Measurements from ENCODE around the gene SLC35F5.
A peak's percentile ranks its signal among the peaks of the same experiment; 100 is the strongest.
"Not testable (repeated sequence)": the region's sequence is repeated elsewhere in the genome, so short reads cannot be mapped to it uniquely, and the experiment has no call there.

The SLC35F5 gene, protein sequence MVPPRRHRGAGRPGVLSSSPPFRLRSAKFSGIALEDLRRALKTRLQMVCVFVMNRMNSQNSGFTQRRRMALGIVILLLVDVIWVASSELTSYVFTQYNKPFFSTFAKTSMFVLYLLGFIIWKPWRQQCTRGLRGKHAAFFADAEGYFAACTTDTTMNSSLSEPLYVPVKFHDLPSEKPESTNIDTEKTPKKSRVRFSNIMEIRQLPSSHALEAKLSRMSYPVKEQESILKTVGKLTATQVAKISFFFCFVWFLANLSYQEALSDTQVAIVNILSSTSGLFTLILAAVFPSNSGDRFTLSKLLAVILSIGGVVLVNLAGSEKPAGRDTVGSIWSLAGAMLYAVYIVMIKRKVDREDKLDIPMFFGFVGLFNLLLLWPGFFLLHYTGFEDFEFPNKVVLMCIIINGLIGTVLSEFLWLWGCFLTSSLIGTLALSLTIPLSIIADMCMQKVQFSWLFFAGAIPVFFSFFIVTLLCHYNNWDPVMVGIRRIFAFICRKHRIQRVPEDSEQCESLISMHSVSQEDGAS
- total RNA-seq, result 85.1 to 110 reads per million in 2 donors

- DNase-seq, result peak; percentile 95
Observed at GRCh38 chr2:113756355-113757137, at the start of gene SLC35F5. TSS of gene SLC35F5 (minus strand) at chr2:113756642. CDS start at chr2:113756409, 233 bp downstream.

DNA sequence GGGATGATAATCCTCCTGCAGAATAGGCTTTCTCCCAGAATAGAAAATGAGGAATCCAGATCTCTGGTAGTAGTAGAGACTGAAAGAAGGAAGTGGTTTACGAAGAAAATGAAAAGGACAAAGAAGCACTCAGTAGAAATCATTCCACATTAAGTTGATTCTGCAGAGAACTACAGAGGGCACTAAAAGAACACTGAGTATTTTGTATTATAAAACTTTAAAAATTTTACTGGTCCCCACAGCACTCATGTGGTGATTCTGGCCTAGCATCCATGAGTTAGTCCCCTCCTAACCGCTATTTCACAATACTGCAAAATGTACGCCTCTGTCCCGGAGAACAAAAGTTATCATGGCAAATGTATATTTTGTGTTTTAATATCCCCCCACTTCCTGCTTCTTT is 42.9 kb upstream of the SLC35F5 start:
- no peak for DNase-seq

DNA sequence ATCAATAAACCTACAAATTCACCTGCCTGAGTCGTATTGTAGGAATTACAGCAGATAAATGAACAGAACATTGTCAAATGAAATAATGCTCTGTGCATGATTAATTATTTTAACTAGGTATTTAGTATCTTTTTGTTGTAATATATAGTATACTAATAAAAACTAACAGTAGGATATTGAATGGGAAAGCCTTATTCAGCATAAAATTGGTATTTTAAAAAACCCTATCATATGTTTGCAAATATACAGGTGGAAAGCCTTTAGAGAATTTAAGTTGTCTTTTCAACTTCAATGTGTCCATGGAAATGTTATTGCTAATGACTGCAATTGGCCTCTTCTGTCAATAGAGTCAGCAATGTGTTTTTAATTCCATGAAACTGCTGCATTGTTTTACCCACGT is 40.8 kb upstream of the SLC35F5 start:
- no peak for DNase-seq

DNA sequence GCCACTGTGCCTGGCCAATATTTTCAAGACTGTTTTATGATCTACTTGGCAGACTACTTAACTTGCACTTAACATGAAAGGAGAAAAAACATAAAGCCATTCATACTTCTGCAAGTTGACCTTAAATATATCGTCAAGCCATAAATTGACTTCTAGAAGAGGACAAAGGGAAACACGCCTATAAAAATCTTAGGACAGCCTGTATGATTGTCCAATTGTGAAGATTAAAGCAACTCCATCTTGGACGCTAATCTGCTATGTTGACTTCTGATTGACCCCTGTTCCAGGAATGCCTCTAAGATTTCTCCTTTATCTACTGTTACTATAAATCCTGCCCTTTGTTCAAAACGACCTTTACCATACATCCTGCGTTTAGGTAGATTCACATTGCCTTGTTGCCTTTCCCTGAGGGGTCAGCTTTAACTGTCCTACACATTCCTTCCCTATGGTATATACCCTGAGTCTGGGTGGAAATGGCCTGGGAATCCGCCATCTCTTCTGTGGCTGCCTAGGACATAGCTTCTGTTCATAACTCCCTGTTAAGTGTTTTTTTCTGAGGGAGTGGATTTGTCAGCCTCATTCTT is 40.2 kb upstream of the SLC35F5 start:
- DNase-seq, result no peak

DNA sequence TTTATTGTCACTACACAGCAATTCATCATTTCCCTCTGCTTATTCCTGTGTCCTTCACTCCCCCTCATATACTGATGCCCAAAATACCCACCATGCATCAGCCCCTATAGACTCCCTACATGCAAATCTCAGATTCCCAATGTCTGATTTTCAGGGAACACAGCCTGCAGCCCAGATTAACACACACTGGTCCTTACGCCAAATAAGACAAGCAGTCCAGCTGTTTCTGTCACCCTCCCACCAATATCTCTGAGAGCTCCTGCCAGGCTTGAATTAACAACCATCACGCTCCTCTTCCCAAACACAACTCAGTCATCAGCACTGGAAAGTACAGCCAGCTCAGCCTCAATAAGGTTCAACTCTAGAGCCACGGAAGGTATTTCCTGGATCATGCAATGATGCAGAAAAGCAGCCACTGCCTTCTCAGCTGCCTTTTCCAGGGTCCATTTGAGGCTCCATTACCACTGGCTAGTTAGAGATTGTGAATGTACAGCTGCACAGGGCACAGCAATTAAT is 39.0 kb upstream of the SLC35F5 start:
- no peak for DNase-seq

- DNase-seq, result no peak
Observed at GRCh38 chr2:113791697-113792590, 35.5 kb upstream of the SLC35F5 start.

- DNase-seq, result no peak
Observed at GRCh38 chr2:113784823-113785744, 28.6 kb upstream of the SLC35F5 start.

GRCh38 chr2:113780472-113780871 is 24.0 kb upstream of the SLC35F5 start:
- DNase-seq, result no peak

DNA sequence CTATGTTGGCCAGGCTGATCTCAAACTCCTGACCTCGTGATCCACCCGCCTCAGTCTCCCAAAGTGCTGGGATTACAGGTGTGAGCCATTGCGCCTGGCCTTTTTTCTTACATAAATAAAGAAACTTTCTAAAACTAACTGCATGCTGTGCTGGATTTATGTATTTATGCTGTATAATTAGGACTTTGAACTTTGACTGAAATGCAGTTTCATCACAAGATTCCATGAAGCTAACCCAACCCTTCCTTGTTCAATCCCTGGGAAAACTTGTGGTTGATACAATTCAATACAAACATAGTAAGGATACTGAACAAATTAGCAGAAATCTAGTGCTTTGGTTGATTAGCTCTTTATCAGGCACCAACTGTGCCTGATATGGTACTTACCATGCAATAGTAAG is 20.9 kb upstream of the SLC35F5 start:
- no peak for DNase-seq

DNA sequence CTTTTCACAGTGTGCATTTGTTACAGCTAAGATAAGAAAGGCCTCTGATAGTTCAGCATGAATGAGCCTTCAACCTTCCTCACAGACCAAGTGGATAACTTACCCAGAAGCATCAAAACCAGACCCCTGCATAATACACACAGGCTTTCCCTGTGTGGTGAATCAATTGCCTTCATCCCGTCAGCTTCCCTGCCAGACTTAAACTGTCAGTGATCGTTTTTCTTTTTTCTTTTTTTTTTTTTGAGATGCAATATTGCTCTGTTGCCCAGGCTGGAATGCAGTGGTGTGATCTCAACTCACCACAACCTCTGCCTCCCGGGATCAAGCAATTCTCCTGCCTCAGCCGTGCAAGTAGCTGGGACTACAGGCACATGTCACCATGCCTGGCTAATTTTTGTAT is 20.5 kb upstream of the SLC35F5 start:
- DNase-seq, result no peak

DNA sequence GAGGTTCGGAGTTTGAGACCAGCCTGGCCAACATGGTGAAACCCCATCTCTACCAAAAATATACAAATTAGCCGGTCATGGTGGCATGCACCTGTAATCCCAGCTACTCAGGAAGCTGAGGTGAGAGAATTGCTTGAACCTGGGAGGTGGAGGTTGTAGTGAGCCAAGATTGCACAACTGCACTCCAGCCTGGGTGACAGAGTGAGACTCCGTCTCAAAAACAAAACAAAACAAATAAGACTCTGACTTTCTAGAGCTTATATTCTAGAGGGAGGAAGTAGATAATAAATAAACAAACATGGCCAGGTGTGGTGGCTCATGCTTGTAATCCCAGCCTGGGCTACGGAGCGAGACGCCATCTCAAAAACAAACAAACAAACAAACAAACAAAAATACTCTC is 18.2 kb upstream of the SLC35F5 start:
- DNase-seq, result not testable (repeated sequence)

- DNase-seq, result no peak
Observed at GRCh38 chr2:113770929-113771328, 14.5 kb upstream of the SLC35F5 start.

GRCh38 chr2:113769555-113769954 is 13.1 kb upstream of the SLC35F5 start:
- no peak for DNase-seq

DNA sequence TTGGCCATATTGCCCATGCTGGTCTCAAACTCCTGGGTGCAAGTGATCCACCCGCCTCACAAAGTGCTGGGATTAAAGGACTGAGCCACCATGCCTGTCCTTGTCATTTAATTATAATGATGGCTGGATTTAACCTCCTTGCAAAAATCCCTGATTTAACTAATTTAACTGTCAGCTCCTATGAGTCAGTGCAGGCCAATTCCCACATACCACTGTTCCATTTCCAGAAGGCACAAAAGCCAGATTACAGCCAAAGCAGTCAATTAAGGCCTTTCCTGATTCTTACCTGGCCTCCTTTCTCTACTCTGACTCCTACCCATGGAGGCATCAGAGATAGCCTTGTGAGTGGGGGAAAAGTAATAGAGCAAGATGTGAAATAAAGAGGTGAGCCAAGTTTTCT is 12.3 kb upstream of the SLC35F5 start:
- DNase-seq, result no peak

DNA sequence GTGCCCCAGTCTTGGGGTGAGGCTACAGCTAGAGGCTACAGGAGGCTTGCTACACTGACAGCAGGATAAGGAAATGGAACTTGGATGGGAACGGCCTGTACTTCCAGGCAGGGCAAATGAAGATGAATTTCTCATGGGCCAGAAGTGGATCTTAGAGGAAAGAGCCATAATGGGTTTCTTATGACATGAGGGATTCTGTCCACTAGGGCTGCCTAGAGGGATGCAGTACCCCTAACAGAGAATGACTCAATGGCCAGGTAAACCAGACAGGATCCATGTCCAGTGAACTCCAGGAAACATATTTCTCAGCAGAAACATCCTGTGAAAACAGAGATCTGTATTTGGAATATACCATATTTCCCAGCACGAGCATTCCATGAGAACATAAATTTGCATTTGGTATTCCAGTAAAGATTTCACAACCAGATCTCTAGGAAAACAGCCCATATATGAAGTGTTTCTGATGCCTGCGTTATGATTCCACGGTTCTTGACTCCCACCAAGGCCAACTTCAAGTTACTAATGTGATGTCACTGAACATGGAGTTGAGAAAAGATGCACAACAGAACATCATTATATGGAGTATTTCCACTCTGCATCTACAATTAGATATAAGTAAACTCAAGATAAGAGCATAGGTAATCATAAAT is 11.5 kb upstream of the SLC35F5 start:
- DNase-seq, result no peak

DNA sequence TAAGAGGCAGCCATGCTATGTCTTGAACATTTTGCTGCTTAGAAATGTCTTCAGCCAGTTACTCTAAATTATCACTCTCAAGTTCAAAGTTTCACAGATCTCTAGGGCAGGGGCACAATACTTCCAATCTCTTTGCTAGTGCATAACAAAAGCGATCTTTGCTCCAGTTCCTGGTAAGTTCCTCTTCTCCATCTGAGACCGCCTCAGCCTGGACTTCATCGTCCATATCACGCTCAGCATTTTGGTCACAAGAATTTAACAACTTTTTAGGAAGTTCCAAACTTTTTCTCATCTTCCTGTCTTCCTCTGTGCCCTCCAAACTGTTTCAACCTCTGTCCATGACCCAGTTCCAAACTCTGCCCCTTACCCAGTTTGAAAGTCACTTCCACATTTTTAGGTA is 8.8 kb upstream of the SLC35F5 start:
- DNase-seq, result no peak

DNA sequence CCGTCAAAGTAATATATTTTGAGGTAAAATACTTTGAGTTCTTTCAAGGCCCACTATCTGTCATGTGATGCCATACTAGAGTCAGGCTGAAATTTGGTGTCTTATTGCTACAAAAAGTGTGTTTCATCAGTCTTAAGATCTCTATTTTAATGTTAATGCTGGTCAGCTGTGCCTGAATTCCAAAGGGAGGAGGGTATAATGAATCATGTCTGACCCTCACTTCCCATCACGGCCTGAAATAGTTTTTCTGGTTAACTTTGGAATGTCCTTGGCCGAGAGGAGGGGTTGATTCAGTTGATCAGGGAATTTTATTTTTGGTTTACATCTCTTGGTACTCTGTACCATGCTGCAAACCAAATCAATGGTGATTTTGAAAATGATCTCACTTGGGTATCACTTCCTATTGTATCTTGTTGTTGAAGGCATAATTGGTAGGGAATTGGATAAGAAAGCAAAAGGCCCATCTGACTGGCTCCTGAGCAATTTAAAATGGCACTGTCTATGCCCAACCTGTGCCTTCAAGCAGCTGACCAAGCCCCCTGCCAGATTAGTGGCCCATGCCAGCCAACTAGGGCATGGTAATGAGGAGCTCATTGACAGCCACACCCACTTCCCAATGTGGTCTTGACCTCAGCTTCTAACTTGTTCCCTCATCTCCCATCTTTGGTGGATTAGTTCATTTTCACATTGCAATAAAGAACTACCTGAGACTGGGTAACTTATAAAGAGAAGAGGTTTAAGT is 6.1 kb upstream of the SLC35F5 start:
- DNase-seq, result no peak

DNA sequence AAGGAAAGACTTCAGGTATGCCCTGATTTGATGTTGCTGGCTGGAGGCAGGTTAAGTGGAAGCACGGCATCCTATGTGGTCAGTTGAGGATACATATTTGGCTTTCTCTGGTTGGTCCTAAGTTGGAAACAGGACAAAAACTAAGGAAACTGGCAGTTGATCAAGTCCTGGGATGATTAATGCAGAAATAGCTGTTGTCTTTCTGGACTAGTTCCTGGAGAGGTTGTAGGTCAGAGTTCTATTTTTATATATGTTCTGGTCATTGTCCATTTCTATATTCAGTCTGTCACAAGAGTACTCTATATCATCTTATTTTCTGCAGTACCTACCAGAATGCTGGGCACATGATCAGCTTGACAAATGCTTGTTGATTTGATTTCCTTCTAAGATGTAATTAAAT is 4.0 kb upstream of the SLC35F5 start:
- DNase-seq, result no peak

DNA sequence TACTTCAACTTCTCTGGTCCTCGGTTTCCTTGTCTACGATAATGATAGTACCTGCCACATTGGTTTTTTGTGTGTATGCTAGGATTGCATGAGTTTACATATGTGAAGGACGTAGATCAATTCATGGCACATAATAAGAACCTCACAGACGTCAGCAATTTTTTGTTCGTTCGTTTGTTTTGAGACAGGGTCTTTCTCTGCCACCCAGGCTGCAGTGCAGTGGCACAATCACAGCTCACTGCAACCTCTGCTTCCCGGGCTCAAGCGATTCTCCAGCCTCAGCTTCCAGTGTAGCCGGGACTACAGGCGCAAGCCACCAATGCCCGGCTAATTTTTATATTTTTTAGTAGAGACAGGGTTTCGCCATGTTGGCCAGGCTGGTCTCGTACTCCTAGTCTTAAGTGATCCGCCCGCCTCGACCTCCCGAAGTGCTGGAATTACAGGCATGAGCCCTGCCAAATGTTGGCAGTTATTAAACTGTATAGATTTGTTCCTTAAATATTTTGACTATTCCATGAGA is 756 bp upstream of the SLC35F5 start:
- no peak for DNase-seq

All from activated gamma-delta T cell (primary cell).